GM19025 (cell line): Measurements from ENCODE around the gene IL1RL2.

Experiments
- ATAC-seq: cut with Tn5 transposase; IDR thresholded peaks from one replicate; pipeline ENCODE4 v1.9.1; 2021; ENCODE audit warnings: mild to moderate bottlenecking, low read depth, moderate library complexity; ENCODE audit not compliant: unreplicated experiment

The IL1RL2 gene

GRCh38 chr2:102262216-102263129 is 75.7 kb downstream of the IL1RL2 start:
- ATAC-seq: no peak

GRCh38 chr2:102264952-102265351 is 78.1 kb downstream of the IL1RL2 start:
- no peak for ATAC-seq

GRCh38 chr2:102266204-102266603 is 79.4 kb downstream of the IL1RL2 start:
- no peak for ATAC-seq

- ATAC-seq: no peak
Measured at GRCh38 chr2:102267774-102268173, 81.0 kb downstream of the IL1RL2 start.

- no peak for ATAC-seq
Measured at GRCh38 chr2:102268510-102269199, 81.8 kb downstream of the IL1RL2 start.

- ATAC-seq: no peak
Measured at GRCh38 chr2:102269200-102269524, 82.3 kb downstream of the IL1RL2 start.

GRCh38 chr2:102271844-102272243 is 85.0 kb downstream of the IL1RL2 start:
- no peak for ATAC-seq

GRCh38 chr2:102273619-102274211 is 86.9 kb downstream of the IL1RL2 start:
- ATAC-seq: no peak

- no peak for ATAC-seq
Measured at GRCh38 chr2:102276549-102277201, 89.9 kb downstream of the IL1RL2 start.

- no peak for ATAC-seq
Measured at GRCh38 chr2:102277202-102277700, 90.4 kb downstream of the IL1RL2 start.

GRCh38 chr2:102278720-102279390 is 92.0 kb downstream of the IL1RL2 start:
- ATAC-seq: no peak

GRCh38 chr2:102279391-102279735 is 92.5 kb downstream of the IL1RL2 start:
- no peak for ATAC-seq

- ATAC-seq: no peak
Measured at GRCh38 chr2:102282678-102283091, 95.9 kb downstream of the IL1RL2 start.

- ATAC-seq: no peak
Measured at GRCh38 chr2:102283996-102284395, 97.2 kb downstream of the IL1RL2 start.

- ATAC-seq: no peak
Measured at GRCh38 chr2:102284611-102285010, 97.8 kb downstream of the IL1RL2 start.

- ATAC-seq: no peak
Measured at GRCh38 chr2:102285368-102285767, 98.5 kb downstream of the IL1RL2 start.

GRCh38 chr2:102286041-102286440 is 99.2 kb downstream of the IL1RL2 start:
- ATAC-seq: no peak

GRCh38 chr2:102289129-102289528 is 102.3 kb downstream of the IL1RL2 start:
- no peak for ATAC-seq
